ENCODE measurements around the gene NIPA2. TPM values are rescaled to one million over a fixed set of nuclear protein-coding genes. Genes with fewer than 3 reads are reported as not detected.

NIPA2 gene
- total RNA-seq, 1 experiment from 2014 or later = 77.9 TPM

- Histone ChIP-seq H3K27ac (ENCODE audit: insufficient read length, low read depth, low read length) (no peak overlapping the region), H2BK120ac (ENCODE audit: low read depth, low read length, poor library complexity, severe bottlenecking) (no peak overlapping the region), H2BK12ac (ENCODE audit: insufficient read length, low read depth, low read length) (no peak overlapping the region), H2BK20ac (ENCODE audit: low read depth, low read length, poor library complexity, severe bottlenecking) (no peak overlapping the region), H4K5ac (ENCODE audit: insufficient read length, low read depth, low read length) (no peak overlapping the region), H3K27me3 (ENCODE audit: insufficient read depth, low read length) (no peaks in the 10 kb centered on the region), H3K18ac (ENCODE audit: insufficient read length, low read depth, low read length) (no peak overlapping the region), H3T11ph (ENCODE audit: low read length) (no peak overlapping the region), H2AK5ac (ENCODE audit: insufficient read length, low read length) (no peak overlapping the region), H4K20me1 (ENCODE audit: control insufficient read depth, insufficient read depth, insufficient read length) (no peaks in the 10 kb centered on the region), H3K4me2 (ENCODE audit: insufficient read depth, insufficient read length, low read length) (no peak overlapping the region), H3K56ac (ENCODE audit: insufficient read length, low read depth, low read length) (no peak overlapping the region), H3K4ac (ENCODE audit: low read depth, low read length) (no peak overlapping the region), H2BK15ac (ENCODE audit: low read depth, low read length) (no peak overlapping the region), H3K9me3 (ENCODE audit: control insufficient read depth, low read depth, low read length) (no peaks in the 10 kb centered on the region), H3K4me1 (ENCODE audit: insufficient read depth, low read length) (no peaks in the 10 kb centered on the region; the same call in 1 of the 2 replicates), H3K79me2 (ENCODE audit: insufficient read depth, low read length) (no peaks in the 10 kb centered on the region), H2BK5ac (ENCODE audit: insufficient read length, low read length) (no peak overlapping the region), H4K91ac (ENCODE audit: insufficient read length, low read depth, low read length) (no peak overlapping the region), H3K23me2 (ENCODE audit: insufficient read length, low read depth, low read length, poor library complexity, severe bottlenecking) (no peaks in the 10 kb centered on the region), H2AFZ (ENCODE audit: low read length) (no peak overlapping the region), H3K9ac (ENCODE audit: extremely low read depth, insufficient read length, low read length) (no peak overlapping the region), H3K14ac (ENCODE audit: insufficient read depth, low read length) (no peak overlapping the region), H4K8ac (replicated peaks; ENCODE audit: insufficient read length, low read depth, low read length) (no peak overlapping the region), H3K79me1 (ENCODE audit: insufficient read depth, low read depth, low read length, poor library complexity, severe bottlenecking) (no peaks in the 10 kb centered on the region), H3K23ac (ENCODE audit: insufficient read length, low read depth, low read length) (no peak overlapping the region)
- TF ChIP-seq CTCF (conservative IDR thresholded peaks at IDR 0.05) = no peak
- Mint-ChIP-seq H3K27ac (peak overlapping the region in 2 of 3 experiments; percentile 68 to 89; a peak in 2 of 7 replicates), H3K27me3 (ENCODE audit: low read depth) (no peaks in the 10 kb centered on the region), H3K36me3 (ENCODE audit: insufficient read depth in 1 of 3, low read depth in 3 of 3) (peaks cover 6 to 31% (median 18%) of the 10 kb centered on the region in 3 experiments; a peak in 6 of 7 replicates), H3K4me3 (no peak overlapping the region), H3K9me3 (no peaks in the 10 kb centered on the region), H3K4me1 (peaks cover 4% of the 10 kb centered on the region in 2 experiments)
- WGBS (ENCODE audit: extremely low coverage, insufficient read length, low lambda C conversion rate) = no CpG with 5 or more reads among the region's 14 CpGs
- no peak for DNase-seq
These were observed 50.8 kb downstream of the NIPA2 start for GRCh38 chr15:22889146-22889818.

Measured in H9 (cell line).